Adrenal gland (tissue), 5 donors: ENCODE measurements around the gene ARL4A.

Experiments
- POLR2A ChIP-seq, 2 donors: fragments of 450-650 bp; IDR thresholded peaks; one replicate each; pipeline ENCODE4 v1.6.1; 2017; ENCODE audit warnings: antibody characterized with exemption in 2 of 2, mild to moderate bottlenecking in 2 of 2, moderate library complexity in 1 of 2
- TF ChIP-seq, protein P1 (sequence below), 6 experiments: fragments of 450-650 bp in 4 of 6; fragments of 200-600 bp in 2 of 6; sonication (generic) in 1 of 6; IDR thresholded peaks; 1 replicate in 5 of 6; 2 replicates in 1 of 6; pipeline versions ENCODE4 v1.5.1 to v1.8.0; 2016 to 2021; ENCODE audit warnings: antibody characterized with exemption in 6 of 6, mild to moderate bottlenecking in 2 of 6, moderate library complexity in 1 of 6
- donor health status: DM: no; HTN: no; CAD: no.

DNA sequence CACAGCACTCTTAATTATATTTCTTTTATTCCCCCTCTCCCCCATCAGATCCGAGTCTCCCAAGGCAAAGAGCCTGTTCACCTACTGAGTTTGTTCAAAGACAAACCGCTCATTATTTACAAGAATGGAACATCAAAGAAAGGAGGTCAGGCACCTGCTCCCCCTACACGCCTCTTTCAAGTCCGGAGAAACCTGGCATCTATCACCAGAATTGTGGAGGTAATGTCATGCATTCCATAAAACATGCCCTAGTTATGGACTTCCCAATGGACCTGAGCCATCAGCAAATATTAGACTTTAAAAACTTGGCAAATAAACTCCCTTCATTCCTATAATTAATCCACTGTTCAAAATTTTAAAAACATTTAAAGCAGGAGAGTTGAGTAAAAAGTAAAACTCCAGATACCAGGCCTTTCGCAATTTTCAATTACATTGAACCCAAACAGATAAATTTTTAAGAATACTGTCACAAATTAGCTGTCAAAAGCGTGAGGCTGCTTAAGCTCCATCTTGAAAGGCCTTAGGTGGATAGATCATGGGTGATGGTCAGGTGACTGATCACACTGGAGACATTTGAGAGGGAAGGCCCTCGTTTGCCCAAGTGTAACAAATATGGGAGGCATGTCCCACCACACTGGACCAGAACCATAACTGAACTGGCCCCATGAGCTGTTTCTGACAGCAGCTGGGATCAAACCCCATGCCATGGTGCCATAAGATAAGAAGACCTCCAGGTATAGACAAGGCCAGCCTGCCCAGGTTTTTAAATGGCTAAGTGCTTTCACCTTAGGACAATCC, 46.9 kb upstream of the ARL4A start:
- TF ChIP-seq POLR2A (IDR thresholded peaks at IDR 0.05) = no peak
- TF ChIP-seq, protein P1, sequence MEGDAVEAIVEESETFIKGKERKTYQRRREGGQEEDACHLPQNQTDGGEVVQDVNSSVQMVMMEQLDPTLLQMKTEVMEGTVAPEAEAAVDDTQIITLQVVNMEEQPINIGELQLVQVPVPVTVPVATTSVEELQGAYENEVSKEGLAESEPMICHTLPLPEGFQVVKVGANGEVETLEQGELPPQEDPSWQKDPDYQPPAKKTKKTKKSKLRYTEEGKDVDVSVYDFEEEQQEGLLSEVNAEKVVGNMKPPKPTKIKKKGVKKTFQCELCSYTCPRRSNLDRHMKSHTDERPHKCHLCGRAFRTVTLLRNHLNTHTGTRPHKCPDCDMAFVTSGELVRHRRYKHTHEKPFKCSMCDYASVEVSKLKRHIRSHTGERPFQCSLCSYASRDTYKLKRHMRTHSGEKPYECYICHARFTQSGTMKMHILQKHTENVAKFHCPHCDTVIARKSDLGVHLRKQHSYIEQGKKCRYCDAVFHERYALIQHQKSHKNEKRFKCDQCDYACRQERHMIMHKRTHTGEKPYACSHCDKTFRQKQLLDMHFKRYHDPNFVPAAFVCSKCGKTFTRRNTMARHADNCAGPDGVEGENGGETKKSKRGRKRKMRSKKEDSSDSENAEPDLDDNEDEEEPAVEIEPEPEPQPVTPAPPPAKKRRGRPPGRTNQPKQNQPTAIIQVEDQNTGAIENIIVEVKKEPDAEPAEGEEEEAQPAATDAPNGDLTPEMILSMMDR (IDR thresholded peaks at IDR 0.05) = no peak
